ENCODE results near the gene BTBD9. TPM values are rescaled to one million over a fixed set of nuclear protein-coding genes. Genes with fewer than 3 reads are reported as not detected.

BTBD9 gene
- total RNA-seq, 2 donors from 2014 or later = 30.1 to 45.8 TPM

DNA sequence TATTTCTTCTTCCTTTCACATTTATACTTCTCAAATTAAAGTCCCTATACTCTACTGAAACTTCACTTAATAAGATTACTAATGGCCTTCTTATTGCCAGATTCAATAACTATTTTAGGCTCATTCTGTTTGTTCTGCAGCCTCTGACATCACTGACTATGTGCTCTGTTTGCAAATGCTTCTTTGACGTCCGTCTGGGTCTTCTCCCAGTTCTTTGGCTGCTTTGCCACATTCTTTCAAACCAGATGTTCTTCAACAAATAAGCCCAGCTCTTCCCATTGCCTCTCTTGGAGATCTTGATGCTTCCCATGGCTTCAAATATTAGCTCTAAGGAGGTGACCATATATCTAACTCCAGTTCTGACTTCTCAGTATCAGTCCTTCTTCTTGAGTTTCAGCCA lies 117.4 kb downstream of the BTBD9 start:
- Histone ChIP-seq H3K4me1 (ENCODE audit: control insufficient read depth in 1 of 2, low read depth in 2 of 2) (peaks cover 4 to 10% of the 10 kb centered on the region in 2 donors), H3K27me3 (replicated peaks; ENCODE audit: insufficient read depth) (no peaks in the 10 kb centered on the region), H3K27ac (no peak overlapping the region), H3K4me3 (no peak overlapping the region), H3K9me3 (peaks cover 5% of the 10 kb centered on the region), H3K36me3 (peaks cover 4% of the 10 kb centered on the region)
- DNase-seq (ENCODE audit: low spot score) (no peak), ATAC-seq (ENCODE audit: insufficient number of reproducible peaks, low FRiP score, low read depth) (no peak)
- TF ChIP-seq, protein P1, sequence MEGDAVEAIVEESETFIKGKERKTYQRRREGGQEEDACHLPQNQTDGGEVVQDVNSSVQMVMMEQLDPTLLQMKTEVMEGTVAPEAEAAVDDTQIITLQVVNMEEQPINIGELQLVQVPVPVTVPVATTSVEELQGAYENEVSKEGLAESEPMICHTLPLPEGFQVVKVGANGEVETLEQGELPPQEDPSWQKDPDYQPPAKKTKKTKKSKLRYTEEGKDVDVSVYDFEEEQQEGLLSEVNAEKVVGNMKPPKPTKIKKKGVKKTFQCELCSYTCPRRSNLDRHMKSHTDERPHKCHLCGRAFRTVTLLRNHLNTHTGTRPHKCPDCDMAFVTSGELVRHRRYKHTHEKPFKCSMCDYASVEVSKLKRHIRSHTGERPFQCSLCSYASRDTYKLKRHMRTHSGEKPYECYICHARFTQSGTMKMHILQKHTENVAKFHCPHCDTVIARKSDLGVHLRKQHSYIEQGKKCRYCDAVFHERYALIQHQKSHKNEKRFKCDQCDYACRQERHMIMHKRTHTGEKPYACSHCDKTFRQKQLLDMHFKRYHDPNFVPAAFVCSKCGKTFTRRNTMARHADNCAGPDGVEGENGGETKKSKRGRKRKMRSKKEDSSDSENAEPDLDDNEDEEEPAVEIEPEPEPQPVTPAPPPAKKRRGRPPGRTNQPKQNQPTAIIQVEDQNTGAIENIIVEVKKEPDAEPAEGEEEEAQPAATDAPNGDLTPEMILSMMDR (IDR thresholded peaks at IDR 0.05) = no peak

- no peak overlapping the region for H3K4me3 ChIP-seq
- TF ChIP-seq, protein P1 (IDR thresholded peaks at IDR 0.05) = no peak
- DNase-seq (ENCODE audit: low spot score) (no peak), ATAC-seq (ENCODE audit: insufficient number of reproducible peaks, low FRiP score, low read depth) (no peak)
- H3K36me3 ChIP-seq = no peaks in the 10 kb centered on the region
- H3K9me3 ChIP-seq = no peaks in the 10 kb centered on the region
- H3K4me1 ChIP-seq (ENCODE audit: control insufficient read depth in 1 of 2, low read depth in 2 of 2) = peaks cover 4 to 10% of the 10 kb centered on the region in 2 donors
- no peak overlapping the region for H3K27ac ChIP-seq
- H3K27me3 ChIP-seq (replicated peaks; ENCODE audit: insufficient read depth) = no peaks in the 10 kb centered on the region
Measured at GRCh38 chr6:38518511-38519304, 121.0 kb downstream of the BTBD9 start.

DNA sequence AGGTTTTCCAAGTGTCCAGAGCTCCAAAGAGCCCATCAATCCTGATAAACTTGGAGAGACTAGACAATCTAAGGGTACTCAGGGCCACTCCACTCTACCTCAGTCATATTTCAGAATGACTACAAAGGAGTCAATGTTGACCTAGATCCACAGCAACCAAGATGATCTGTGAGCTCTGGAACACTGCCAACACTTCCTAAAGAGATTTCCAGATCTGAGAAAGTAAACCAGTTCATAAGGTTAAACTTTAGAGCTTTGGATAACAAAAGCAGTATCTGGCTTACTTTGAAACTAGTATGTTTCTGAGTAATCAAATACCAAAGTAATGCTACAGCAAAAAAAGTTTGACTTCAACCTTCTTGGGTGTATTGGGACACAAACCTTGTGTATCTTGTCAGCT lies 122.7 kb downstream of the BTBD9 start:
- H3K4me1 ChIP-seq (ENCODE audit: control insufficient read depth in 1 of 2, low read depth in 2 of 2) = peaks cover 0 to 3% of the 10 kb centered on the region in 2 donors
- DNase-seq (ENCODE audit: low spot score) (no peak), ATAC-seq (ENCODE audit: insufficient number of reproducible peaks, low FRiP score, low read depth) (no peak)
- no peaks in the 10 kb centered on the region for H3K27me3 ChIP-seq (replicated peaks; ENCODE audit: insufficient read depth)
- H3K4me3 ChIP-seq = no peak overlapping the region
- TF ChIP-seq, protein P1 (IDR thresholded peaks at IDR 0.05) = no peak
- no peaks in the 10 kb centered on the region for H3K9me3 ChIP-seq
- no peak overlapping the region for H3K27ac ChIP-seq
- no peaks in the 10 kb centered on the region for H3K36me3 ChIP-seq

- ATAC-seq (ENCODE audit: insufficient number of reproducible peaks, low FRiP score, low read depth) = no peak
- Histone ChIP-seq H3K4me3 (no peak overlapping the region), H3K9me3 (no peaks in the 10 kb centered on the region), H3K36me3 (no peaks in the 10 kb centered on the region), H3K4me1 (ENCODE audit: control insufficient read depth in 1 of 2, low read depth in 2 of 2) (peaks cover 9 to 10% of the 10 kb centered on the region in 2 donors), H3K27ac (no peak overlapping the region), H3K27me3 (replicated peaks; ENCODE audit: insufficient read depth) (no peaks in the 10 kb centered on the region)
- TF ChIP-seq, protein P1 (IDR thresholded peaks at IDR 0.05) = no peak
- no peak for DNase-seq (ENCODE audit: low spot score)
Measured at GRCh38 chr6:38514399-38514798, 125.3 kb downstream of the BTBD9 start.

- Histone ChIP-seq H3K9me3 (no peaks in the 10 kb centered on the region), H3K4me1 (ENCODE audit: control insufficient read depth in 1 of 2, low read depth in 2 of 2) (peaks cover 25 to 31% of the 10 kb centered on the region in 2 donors)
- TF ChIP-seq, protein P1 (IDR thresholded peaks at IDR 0.05) = no peak
Measured at GRCh38 chr6:38512211-38512610, 127.5 kb downstream of the BTBD9 start.

More at GRCh38 chr6:38512211-38512610, 127.5 kb downstream of the BTBD9 start:
- H3K36me3 ChIP-seq = no peaks in the 10 kb centered on the region
- no peak for DNase-seq (ENCODE audit: low spot score)
- no peaks in the 10 kb centered on the region for H3K27me3 ChIP-seq (replicated peaks; ENCODE audit: insufficient read depth)
- no peak overlapping the region for H3K27ac ChIP-seq
- ATAC-seq (ENCODE audit: insufficient number of reproducible peaks, low FRiP score, low read depth) = no peak
- no peak overlapping the region for H3K4me3 ChIP-seq

All from thoracic aorta (tissue), 2 donors.